ENCODE results near the gene HOXD13. TPM values are rescaled to one million over a fixed set of nuclear protein-coding genes. Genes with fewer than 3 reads are reported as not detected.

Gene HOXD13
- total RNA-seq: 1.1 TPM
- long read RNA-seq: 0 reads

- no peak for DNase-seq (ENCODE audit: low spot score)
Measured at GRCh38 chr2:176092270-176093144, at the start of gene HOXD13. Gene HOXD13 (plus strand): TSS chr2:176092721. CDS start chr2:176092891, 170 bp downstream.

- no peak for DNase-seq (ENCODE audit: low spot score)
Measured at GRCh38 chr2:176056406-176056805, 36.1 kb upstream of the HOXD13 start.

GRCh38 chr2:176063958-176064357 lies 28.6 kb upstream of the HOXD13 start:
- DNase-seq (ENCODE audit: low spot score): no peak

GRCh38 chr2:176066645-176067588 lies 25.6 kb upstream of the HOXD13 start:
- DNase-seq (ENCODE audit: low spot score): no peak

GRCh38 chr2:176067589-176068418 lies 24.7 kb upstream of the HOXD13 start:
- no peak for DNase-seq (ENCODE audit: low spot score)

DNA sequence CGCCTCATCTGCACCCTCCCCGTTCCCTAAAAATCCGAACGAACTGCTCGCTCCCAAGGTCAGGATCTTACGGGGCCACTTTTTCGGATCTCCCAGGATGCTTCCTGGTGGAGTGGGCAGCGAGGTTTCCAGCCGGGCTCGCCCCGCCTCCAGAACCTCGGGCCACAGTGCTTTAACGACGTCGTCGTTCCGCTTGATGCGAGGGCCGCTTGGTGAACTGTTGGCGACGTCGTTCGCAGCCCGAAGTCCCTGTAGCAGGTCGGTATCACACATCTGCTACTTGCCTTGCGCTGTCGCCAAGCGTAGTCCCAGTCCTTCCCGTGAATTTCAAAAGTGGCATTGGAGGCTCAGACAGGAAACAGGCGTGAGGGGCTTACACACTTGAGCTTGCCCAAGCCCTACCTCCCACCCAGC lies 24.1 kb upstream of the HOXD13 start:
- no peak for DNase-seq (ENCODE audit: low spot score)

DNA sequence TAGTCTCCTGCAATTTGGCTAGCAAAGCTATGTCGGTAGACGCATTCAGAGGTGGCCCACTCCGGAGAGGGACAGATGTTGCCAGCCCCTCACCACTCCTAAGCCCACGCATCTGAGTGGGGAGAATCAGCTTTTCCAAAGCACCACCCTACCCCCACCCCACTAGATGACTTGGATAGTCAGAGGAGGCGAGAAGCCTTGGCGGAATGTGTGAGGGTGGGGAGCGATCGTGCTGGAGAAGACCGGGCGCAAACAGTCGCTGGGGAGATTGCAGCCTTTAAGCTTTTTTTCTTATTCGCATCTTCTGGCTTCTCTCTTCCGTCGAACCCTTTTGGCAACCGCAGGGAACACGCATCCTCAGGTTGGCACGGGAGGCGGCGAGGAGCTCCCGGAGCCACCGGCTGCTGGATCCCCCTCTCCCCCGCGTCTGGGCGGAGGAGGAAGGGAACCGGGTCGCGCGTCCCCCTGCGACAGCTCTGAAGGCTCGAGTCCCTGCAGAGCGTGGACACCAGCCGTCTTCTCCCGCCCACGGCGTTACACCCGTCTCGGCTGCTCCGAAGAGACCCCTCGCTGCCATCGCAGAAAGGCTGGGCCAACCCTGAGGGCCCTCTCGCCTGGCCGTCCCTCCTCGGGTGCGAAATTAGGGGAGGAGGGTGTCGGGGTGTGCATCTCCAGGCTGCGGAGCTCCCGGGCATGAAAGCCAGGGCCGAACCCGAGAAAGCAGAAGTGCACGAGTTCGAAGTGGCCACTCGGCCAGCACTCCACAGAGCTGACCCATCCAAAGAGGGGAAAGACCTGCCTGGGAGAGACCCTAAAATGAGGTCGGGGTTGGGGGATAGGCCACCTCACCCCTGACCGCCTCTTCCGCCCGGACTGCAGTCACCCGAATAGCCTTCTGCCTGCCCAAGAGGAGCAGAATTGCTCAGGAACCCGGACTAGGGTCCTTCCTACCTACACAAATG lies 20.9 kb upstream of the HOXD13 start:
- no peak for DNase-seq (ENCODE audit: low spot score)

DNA sequence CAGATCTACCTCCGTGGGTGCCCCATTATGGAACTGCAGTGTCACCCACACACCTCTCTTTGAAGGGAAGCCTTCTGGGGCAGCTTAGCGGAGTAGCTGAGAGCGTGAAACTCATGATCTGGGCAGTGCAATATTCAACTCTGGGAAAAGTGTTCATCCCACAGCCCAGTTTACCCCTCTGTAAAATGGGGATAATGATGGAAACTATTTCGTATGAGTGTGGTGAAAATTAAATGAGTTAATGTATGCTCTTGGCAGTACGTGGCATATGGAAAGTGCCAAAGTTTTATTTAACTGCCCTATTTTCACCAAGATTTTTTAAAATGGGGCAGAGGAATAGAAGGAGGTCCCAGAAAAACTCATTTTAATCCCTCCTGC lies 20.2 kb upstream of the HOXD13 start:
- no peak for DNase-seq (ENCODE audit: low spot score)

GRCh38 chr2:176072951-176073904 lies 19.3 kb upstream of the HOXD13 start:
- DNase-seq (ENCODE audit: low spot score): no peak

DNA sequence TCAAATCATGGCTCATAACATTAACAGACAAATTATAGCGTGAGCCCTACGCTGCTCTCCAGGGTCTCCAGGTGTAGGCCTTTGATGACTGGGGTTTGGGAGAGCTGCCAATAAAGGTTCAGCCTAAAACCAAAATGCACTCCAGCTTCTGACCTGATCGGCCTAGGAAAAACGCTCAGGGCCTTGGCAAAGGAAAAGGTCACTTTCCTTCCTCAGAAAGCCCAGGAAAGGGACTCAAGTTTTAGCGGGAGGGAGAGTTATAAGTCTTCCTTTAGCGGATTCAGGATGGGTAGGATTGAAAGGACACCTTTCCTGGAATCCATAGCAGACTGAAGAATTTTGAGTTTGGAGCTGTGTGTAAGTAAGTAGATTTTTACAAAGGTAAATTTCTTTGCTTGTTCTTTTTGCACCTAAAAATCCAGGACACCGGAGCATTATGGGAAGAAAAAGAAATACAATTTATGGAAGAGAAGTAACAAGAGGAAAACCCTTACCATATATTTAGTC lies 17.5 kb upstream of the HOXD13 start:
- DNase-seq (ENCODE audit: low spot score): no peak

- no peak for DNase-seq (ENCODE audit: low spot score)
Measured at GRCh38 chr2:176075481-176075880, 17.0 kb upstream of the HOXD13 start.

DNA sequence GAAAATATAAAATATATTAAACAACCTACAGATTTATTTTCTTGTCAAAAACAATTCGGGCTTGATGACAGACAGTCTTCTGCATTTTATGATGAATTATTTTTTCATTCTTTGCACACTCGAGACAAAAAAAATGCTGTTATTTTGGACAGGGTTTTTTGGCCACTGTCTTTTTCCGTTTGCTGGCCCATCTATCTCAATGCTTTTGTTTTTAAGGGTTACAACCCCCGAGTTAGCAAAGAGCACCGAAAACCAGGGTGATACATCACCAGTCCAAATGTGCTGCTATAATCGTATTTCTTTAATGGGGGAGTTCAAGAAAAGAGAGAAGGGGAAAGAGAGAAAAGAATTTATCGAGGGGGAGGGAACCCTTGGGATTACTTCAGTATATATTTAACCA lies 16.5 kb upstream of the HOXD13 start:
- DNase-seq (ENCODE audit: low spot score): no peak

DNA sequence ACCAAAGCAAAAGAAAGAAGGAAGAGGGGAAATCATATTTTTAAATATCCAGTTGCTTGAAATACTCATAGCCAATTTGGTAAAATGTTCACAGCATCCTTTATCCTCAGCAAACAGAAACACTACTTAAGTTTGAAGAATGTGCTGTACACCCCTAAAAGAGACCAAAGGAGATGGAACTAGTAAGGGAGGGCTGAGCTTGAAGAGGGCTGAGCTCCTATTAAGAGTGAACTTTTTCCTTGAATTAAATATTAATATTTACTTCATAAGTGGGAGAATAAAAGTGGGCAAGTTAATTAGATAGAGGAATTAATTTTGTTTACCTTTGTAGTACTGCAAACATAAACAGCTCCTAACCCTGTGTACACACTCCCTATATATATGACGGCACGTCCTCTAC lies 15.7 kb upstream of the HOXD13 start:
- DNase-seq (ENCODE audit: low spot score): no peak

DNA sequence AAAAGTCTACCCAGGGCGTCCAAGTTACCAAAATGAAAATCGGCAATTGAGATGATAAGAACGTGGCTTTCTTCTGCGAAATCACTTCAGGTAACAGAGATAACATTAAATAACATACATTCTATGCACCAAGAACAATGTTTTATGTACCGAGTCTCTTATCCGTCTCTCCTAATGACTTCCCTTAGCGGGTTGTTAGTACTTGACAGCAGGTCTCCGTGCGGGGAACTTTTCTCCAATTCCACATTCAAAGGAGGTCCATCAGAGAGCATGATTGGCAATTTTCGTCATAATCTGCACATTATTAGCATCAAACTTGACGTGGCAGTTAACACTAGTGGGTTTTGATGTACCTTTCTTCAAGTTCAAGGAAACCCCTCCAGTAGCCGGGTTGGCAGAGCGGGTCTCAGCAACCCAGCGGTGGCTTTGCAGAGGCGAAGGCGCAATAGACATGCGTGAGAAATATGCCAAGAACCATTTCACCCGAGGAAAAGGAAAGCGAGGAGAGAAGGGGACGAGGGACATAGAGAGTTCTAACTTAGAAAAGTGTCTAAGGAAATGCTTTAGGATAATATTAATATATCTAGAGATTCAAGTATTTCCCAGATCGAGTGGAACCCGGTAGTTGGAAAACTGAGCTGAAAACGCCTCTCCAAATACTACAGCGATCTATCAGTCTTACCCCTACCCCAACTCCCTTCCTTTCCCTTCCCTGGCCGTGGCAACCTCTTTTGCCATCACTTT lies 13.8 kb upstream of the HOXD13 start:
- no peak for DNase-seq (ENCODE audit: low spot score)

GRCh38 chr2:176079285-176079830 lies 13.2 kb upstream of the HOXD13 start:
- no peak for DNase-seq (ENCODE audit: low spot score)

DNA sequence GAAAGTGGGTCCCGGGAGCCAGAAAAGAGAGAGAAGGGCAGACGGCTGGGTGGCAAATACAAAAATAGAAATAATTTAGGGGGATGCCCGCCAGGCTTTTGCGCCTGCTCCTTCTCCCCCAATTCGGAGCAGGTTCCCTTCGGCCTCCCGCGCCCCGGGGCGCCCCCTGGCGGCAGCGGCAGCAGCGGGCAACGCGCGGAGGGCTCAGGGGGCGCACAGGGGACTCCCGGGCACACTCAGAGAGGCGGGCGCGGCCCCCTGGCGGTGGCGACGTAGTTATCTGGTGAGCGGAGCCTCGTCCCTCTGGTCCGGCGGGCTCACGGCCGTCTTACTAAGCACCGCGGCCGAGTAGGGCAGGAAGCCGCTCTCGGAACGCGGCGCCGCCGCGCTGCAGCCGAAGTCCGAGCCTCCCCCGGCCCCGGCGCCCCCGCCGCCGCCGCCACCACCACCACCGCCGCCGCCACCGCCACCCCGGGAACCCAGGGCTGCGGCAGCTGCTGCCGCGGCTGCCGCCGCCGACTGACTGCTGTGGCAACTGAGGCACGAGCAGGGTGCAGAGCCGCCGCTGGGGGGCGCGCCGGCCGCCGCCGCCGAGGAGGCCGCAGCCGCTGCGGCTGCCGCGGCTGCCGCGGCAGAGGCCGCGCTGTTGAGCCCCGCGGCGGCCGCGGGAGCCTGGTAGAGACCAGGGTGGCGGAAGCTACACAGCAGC lies 12.5 kb upstream of the HOXD13 start:
- DNase-seq (ENCODE audit: low spot score): no peak

Measured in mesenteric fat pad (tissue), 1 donor.